WI38 (cell line): ENCODE measurements around the gene MAN1A1.
"Not testable (repeated sequence)": the region's sequence is repeated elsewhere in the genome, so short reads cannot be mapped to it uniquely, and the experiment has no call there.

Experiments used
- H3K4me3 ChIP-seq: 2 replicates; pipeline ENCODE4 v1.5.1; 2011; ENCODE audit warnings: low read depth, mild to moderate bottlenecking, control low read depth, low read length
- TF ChIP-seq, protein P1 (sequence below): IDR thresholded peaks from 2 replicates; pipeline ENCODE4 v1.5.1; 2012; ENCODE audit warnings: low read depth, mild to moderate bottlenecking, control low read depth, low read length

Gene MAN1A1

DNA sequence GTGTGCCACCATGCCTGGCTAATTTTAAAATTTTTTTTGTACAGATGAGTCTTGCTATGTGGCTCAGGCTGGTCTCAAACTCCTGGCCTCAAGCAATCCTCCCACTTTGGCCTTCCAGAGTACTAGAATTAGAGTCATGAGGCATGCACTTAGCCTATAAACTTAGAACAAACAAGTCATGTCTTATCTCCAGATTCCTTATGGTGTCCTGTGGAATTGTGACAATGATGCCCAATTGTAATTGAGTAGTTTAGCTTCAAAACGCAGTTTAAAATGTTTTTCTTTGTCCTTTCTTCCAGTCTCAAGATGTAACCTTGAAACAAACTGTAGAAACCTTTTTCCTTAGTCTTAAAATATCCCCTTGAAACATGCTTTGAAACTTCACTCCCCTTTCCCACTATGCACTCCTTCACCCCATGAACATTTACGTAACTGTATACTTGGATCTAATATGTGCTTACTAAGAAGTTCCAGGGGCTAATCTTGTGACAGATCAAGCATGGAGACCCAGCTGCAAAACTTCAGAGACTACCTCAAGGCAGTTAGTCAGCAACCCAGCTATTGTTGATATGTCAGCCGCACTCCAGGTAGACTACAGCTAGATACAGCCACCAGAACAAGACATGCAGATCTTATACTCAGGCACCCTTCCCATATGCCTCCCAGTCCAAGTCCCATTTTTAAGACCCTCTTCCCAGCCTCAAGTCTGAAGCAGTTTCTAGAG is 46.2 kb downstream of the MAN1A1 start:
- H3K4me3 ChIP-seq, result no peak overlapping the region
- TF ChIP-seq, protein P1, sequence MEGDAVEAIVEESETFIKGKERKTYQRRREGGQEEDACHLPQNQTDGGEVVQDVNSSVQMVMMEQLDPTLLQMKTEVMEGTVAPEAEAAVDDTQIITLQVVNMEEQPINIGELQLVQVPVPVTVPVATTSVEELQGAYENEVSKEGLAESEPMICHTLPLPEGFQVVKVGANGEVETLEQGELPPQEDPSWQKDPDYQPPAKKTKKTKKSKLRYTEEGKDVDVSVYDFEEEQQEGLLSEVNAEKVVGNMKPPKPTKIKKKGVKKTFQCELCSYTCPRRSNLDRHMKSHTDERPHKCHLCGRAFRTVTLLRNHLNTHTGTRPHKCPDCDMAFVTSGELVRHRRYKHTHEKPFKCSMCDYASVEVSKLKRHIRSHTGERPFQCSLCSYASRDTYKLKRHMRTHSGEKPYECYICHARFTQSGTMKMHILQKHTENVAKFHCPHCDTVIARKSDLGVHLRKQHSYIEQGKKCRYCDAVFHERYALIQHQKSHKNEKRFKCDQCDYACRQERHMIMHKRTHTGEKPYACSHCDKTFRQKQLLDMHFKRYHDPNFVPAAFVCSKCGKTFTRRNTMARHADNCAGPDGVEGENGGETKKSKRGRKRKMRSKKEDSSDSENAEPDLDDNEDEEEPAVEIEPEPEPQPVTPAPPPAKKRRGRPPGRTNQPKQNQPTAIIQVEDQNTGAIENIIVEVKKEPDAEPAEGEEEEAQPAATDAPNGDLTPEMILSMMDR, result no peak

DNA sequence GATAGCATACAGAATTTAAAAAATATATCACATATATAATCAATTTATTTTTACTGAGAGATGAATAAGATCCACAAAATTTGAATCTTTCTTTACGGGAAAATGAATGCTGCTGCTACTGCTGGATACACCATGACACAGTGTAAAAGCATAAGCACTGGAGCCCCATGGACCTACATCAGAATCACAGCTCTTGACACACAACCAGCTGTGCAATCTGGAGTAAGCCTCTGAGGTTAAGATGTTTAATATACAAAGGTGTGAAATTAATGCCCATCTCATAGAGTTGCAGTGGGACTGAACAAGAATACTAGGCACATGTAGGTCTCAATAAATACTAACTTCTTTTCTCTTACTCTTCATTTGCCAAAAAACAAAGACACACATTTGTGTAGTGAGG is 48.1 kb downstream of the MAN1A1 start:
- H3K4me3 ChIP-seq, result no peak overlapping the region
- TF ChIP-seq, protein P1, result no peak

DNA sequence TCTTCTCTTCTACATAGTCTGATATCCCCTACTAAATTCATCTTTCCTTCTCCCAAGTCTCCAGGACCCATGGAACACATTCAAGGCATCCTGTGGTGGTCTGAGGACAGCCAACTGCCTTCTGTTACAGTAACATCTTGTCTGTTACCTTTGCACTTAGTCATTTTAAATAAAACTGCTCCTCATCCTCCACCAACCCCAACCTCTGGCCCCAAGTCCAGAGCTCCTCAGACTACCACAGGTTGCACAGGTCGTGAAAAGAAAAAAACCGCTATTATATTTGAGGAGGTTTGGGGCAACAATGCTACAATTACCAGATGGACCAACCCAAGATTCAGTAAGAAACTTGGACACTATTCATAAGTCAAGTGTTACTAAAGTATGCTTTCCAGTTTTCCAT is 49.9 kb downstream of the MAN1A1 start:
- TF ChIP-seq, protein P1, result no peak

DNA sequence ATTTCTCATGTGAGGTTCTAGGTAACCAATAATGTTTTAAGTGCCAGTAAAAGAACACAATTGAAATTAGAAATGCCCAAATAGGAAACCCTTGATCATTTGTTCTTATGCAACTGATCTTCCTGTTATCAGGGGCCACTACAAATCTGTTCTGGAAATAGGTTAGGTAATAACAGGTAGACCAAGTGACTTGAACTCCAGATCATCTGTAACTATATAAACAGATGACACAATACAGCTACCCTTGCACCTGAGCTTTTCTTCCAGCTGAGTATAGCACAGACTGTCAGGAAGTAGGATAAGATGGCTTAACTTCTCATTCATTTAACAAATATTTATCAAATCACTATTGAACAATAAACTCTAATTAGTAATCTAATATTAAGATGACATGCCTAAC is 52.5 kb downstream of the MAN1A1 start:
- TF ChIP-seq, protein P1, result no peak
- no peak overlapping the region for H3K4me3 ChIP-seq

More for the DNA sequence above, 49.9 kb downstream of the MAN1A1 start:
- H3K4me3 ChIP-seq, result no peak overlapping the region

DNA sequence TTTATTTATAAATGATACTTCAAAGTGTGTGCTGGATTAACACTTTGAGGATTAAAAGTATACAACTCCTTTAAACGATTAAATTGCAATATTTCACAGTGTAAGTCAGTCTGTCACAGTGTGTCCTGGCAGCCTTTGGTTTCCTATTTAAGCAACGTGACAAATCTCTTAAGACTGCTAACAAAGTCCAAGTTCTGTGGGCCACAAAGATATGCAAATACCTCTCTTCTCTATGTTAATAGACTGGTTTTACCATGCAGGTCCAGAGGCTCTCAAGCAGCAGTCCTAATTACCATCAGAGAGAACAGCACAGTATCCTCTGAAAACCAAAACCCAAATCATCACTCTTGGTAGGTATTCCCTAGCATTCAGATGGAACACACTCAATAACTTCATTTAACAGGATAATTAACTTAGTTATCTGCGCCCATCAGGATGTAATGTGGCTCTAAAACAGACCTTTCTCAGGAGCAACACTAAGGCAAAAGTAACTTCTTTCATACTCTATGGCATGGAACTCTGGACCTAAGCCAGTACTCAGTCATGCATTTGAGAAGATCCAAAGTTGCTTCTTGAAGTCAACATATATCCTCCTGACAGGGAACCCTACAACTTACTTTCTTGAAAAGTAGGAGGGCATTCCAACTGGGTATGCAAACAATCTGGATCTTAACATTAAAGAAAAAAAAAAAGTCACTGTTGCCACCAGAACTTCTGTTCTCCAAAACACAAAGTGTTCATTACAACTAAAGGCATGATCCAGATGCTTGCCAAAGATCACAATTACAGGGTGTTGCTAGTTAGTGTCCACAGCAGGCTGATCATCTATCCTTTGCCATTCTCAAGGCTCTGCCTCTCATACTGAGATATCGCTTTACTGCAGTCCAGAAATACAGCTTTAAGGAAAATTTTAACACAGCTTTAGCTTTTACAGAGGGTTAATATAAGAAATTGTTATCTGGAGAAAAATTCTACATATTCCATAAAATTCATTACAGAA is 53.2 kb downstream of the MAN1A1 start:
- TF ChIP-seq, protein P1, result no peak
- H3K4me3 ChIP-seq, result no peak overlapping the region

DNA sequence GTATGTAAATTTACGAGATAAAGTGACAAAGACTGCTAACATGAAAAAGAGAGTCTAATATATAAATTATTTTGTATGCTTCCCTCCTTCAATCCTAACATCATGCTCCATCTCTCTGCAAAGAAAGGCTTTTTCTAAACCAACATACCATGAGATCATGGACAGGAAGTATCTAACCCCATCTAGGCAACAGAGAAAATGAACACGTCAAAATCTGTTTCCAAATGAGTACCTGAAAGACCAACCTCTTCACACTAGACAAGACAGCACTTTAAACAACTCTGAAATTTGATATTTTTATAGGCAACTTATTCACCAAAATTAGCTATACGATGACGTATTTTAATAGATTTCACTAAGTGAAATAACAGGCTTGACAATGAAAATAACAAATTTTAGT is 54.6 kb downstream of the MAN1A1 start:
- TF ChIP-seq, protein P1, result no peak
- H3K4me3 ChIP-seq, result no peak overlapping the region

DNA sequence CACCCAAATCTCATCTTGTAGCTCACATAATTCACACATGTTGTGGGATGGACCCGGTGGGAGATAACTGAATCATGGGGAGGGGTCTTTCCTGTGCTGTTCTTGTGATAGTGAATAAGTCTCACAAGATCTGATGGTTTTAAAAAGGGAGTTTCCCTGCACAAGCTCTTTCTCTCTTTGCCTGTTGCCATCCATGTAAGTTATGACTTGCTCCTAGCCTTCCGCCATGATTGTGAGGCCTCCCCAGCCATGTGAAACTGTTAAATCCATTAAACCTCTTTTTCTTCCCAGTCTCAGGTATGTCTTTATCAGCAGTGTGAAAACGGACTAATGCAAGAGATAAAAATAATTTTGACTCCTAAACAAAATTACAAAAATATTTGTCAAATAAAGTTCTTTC is 58.5 kb downstream of the MAN1A1 start:
- not testable (repeated sequence) for H3K4me3 ChIP-seq
